GM12878 (cell line): Measurements from ENCODE around the gene EEIG2. TPM values are rescaled to one million over a fixed set of nuclear protein-coding genes. Genes with fewer than 3 reads are reported as not detected.

Experiments
- ATAC-seq: fragments of 200-7000 bp; cut with Tn5 transposase; 3 replicates; pipeline ENCODE4 v1.9.1; 2020; ENCODE audit warnings: mild to moderate bottlenecking, moderate library complexity
- BruUV-seq: library from RNA; stranded (reverse); fragments of 400-500 nt; replicated peaks from 2 replicates; lab custom pipeline; 2021; lab: Mats Ljungman, UMichigan
- CTCF ChIA-PET: fragments of 300-600 bp; sonication (Branson Sonifier 250); formaldehyde crosslinking; extraction: SDS; loops from one replicate; lab custom pipeline; 2021; ENCODE audit warnings: inconsistent platforms; lab: Yijun Ruan, JAX
- POLR2A ChIA-PET: fragments of 350-600 bp; formaldehyde crosslinking; extraction: SDS; loops from one replicate; lab custom pipeline; 2021; ENCODE audit warnings: inconsistent platforms; lab: Charles Lee
- RAD21 ChIA-PET: fragments of 300-600 bp; sonication (Branson Sonifier 250); formaldehyde crosslinking; loops from one replicate; lab custom pipeline; 2023; ENCODE audit warnings: antibody characterized with exemption; ENCODE audit not compliant: unreplicated experiment; lab: Charles Lee
- SMC1A ChIA-PET: fragments of 300-600 bp; sonication (Branson Sonifier 250); formaldehyde crosslinking; loops from one replicate; lab custom pipeline; 2023; ENCODE audit not compliant: unreplicated experiment, uncharacterized antibody; lab: Charles Lee
- DNase-seq: peaks from one replicate; pipeline ENCODE4 v3.0.0-alpha.2; 2011; ENCODE audit warnings: low read depth, low spot score
- FAIRE-seq: peaks from 3 replicates; lab custom pipeline; 2011; peaks lifted over from hg19 to GRCh38; lab: Jason Lieb, UNC
- H2AFZ ChIP-seq: 2 replicates; pipeline ENCODE4 v1.6.0; 2011; ENCODE audit warnings: low read depth, low read length, control low read depth; ENCODE audit not compliant: control insufficient read depth
- H3K27ac ChIP-seq: 2 replicates; pipeline ENCODE4 v1.5.1; 2011; ENCODE audit warnings: control low read depth; ENCODE audit not compliant: control insufficient read depth, insufficient read depth
- H3K27me3 ChIP-seq, 2 experiments: replicated peaks in 1 of 2; 2 replicates each; pipeline versions ENCODE4 v1.6.0 to v1.6.1; 2011; ENCODE audit warnings: low read length in 1 of 2; ENCODE audit not compliant: control insufficient read depth in 2 of 2, insufficient read depth in 2 of 2
- H3K36me3 ChIP-seq, 2 experiments: 2 replicates each; pipeline ENCODE4 v1.5.1; 2011; ENCODE audit warnings: low read length in 1 of 2; ENCODE audit not compliant: control insufficient read depth in 2 of 2, insufficient read depth in 2 of 2
- H3K4me1 ChIP-seq: 2 replicates; pipeline ENCODE4 v1.6.1; 2011; ENCODE audit warnings: mild to moderate bottlenecking, low read length, moderate library complexity, mixed read lengths; ENCODE audit not compliant: control insufficient read depth, insufficient read depth
- H3K4me2 ChIP-seq: 2 replicates; pipeline ENCODE4 v1.6.0; 2011; ENCODE audit warnings: control low read depth; ENCODE audit not compliant: control insufficient read depth, insufficient read depth
- H3K4me3 ChIP-seq: fragments of 200-600 bp; sonication (generic); 2 replicates; pipeline ENCODE4 v1.5.1; 2016
- H3K79me2 ChIP-seq: 2 replicates; pipeline ENCODE4 v1.6.0; 2011; ENCODE audit warnings: low read length; ENCODE audit not compliant: control insufficient read depth, insufficient read depth
- H3K9ac ChIP-seq: 2 replicates; pipeline ENCODE4 v1.8.0; 2011; ENCODE audit warnings: low read length, control low read depth, mixed read lengths; ENCODE audit not compliant: control insufficient read depth, insufficient read depth
- H3K9me3 ChIP-seq: replicated peaks from 3 replicates; pipeline ENCODE4 v1.5.1; 2011; ENCODE audit warnings: mild to moderate bottlenecking, low read length; ENCODE audit not compliant: control insufficient read depth, insufficient read depth
- H4K20me1 ChIP-seq: 2 replicates; pipeline ENCODE4 v1.6.0; 2011; ENCODE audit not compliant: control insufficient read depth, insufficient read depth
- ETV6 ChIP-seq, 2 experiments: fragments of 450-650 bp in 1 of 2; IDR thresholded peaks in 1 of 2; conservative IDR thresholded peaks in 1 of 2; 2 replicates each; pipeline ENCODE4 v1.6.1; 2014; ENCODE audit warnings: antibody characterized with exemption in 1 of 2, borderline replicate concordance in 1 of 2, low read depth in 1 of 2, mild to moderate bottlenecking in 1 of 2, moderate library complexity in 1 of 2
- POLR2A ChIP-seq: IDR thresholded peaks from 2 replicates; pipeline ENCODE4 v1.6.1; 2011; ENCODE audit warnings: low read depth, mild to moderate bottlenecking, low read length
- ZBTB40 ChIP-seq: fragments of 450-650 bp; IDR thresholded peaks from 2 replicates; pipeline ENCODE4 v1.6.1; 2016; ENCODE audit warnings: mild to moderate bottlenecking, moderate library complexity, borderline replicate concordance
- WGBS: methylation state at CpG from one replicate; pipeline ENCODE4 v1.1.6; 2016; ENCODE audit warnings: low lambda C conversion rate; ENCODE audit not compliant: insufficient replicate concordance, insufficient coverage; ENCODE audit errors: missing lambda C conversion rate; 5-methylcytosine and 5-hydroxymethylcytosine counted together
- in situ Hi-C: fragments of 300-500 bp; cut with MboI; formaldehyde crosslinking; loops from 9 replicates; pipeline ENCODE4 v1.14.3; 2018; ENCODE audit warnings: mixed read lengths
- intact Hi-C: fragments of 100-400 bp; cut with micrococcal nuclease; formaldehyde crosslinking; loops from one replicate; pipeline ENCODE4 v1.14.2; 2022; ENCODE audit not compliant: unreplicated experiment
- polyA plus RNA-seq, 11 experiments: library from polyadenylated mRNA; depleted of rRNA in 4 of 11; unstranded in 6 of 11; stranded (reverse) in 5 of 11; fragments of >200 nt; fragmentation: Nextera tagmentation in 4 of 11; fragmentation: Illumina TruSeq in 1 of 11; extraction: Ambion mirVana in 4 of 11; extraction: Trizol in 1 of 11; gene quantifications; 1 replicate in 1 of 11; 2 replicates in 10 of 11; pipeline versions ENCODE4 v1.2.1 to v1.2.3, GENCODE V29; 2011 to 2016; ENCODE audit warnings: inconsistent platforms in 2 of 11, missing spikeins in 2 of 11, low read depth in 1 of 11
- total RNA-seq, 4 experiments: library from RNA; depleted of rRNA in 3 of 4; stranded (reverse); fragments of >200 nt in 3 of 4; fragmentation: Illumina TruSeq in 1 of 4; extraction: Trizol in 1 of 4; gene quantifications; 2 replicates each; pipeline versions ENCODE4 v1.2.1 to v1.2.3, GENCODE V29; 2013 to 2021
- TF ChIP-seq, protein P1 (sequence below): IDR thresholded peaks from 2 replicates; pipeline ENCODE4 v1.6.1; 2011; ENCODE audit warnings: low read depth, low read length, improper control_type of control experiment, borderline replicate concordance

Gene EEIG2
- total and polyA plus RNA-seq, 10 of the 15 experiments (the other 5 are each of a cell fraction or from before 2014, with no cell fraction given) = 1.4 to 17.2 (median 9.8) TPM

GRCh38 chr1:108592030-108592759 is 32.3 kb downstream of the EEIG2 start:
- no peaks in the 10 kb centered on the region for H3K27me3 ChIP-seq
- H3K9me3 ChIP-seq = no peaks in the 10 kb centered on the region
- no TSS peak for BruUV-seq
- WGBS = 78% methylated on average over 5 of the region's 5 CpGs
- no peak overlapping the region for H3K27ac ChIP-seq
- peak; percentile 47; the same call in 1 of the 2 replicates for TF ChIP-seq ZBTB40
- no peak for TF ChIP-seq POLR2A
- TF ChIP-seq, protein P1, sequence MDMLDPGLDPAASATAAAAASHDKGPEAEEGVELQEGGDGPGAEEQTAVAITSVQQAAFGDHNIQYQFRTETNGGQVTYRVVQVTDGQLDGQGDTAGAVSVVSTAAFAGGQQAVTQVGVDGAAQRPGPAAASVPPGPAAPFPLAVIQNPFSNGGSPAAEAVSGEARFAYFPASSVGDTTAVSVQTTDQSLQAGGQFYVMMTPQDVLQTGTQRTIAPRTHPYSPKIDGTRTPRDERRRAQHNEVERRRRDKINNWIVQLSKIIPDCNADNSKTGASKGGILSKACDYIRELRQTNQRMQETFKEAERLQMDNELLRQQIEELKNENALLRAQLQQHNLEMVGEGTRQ = no peak
- TF ChIP-seq ETV6 (conservative IDR thresholded peaks at IDR 0.05 in 1 of 2, IDR thresholded peaks at IDR 0.05 in 1 of 2; ENCODE audit: borderline replicate concordance in 1 of 2, low read depth in 1 of 2) = no peak
- TF ChIP-seq, all 136 proteins: peak for 1
- intact Hi-C loops = no loop called here
- in situ Hi-C loops = no loop called here
- no peak overlapping the region for H3K4me2 ChIP-seq
- H3K79me2 ChIP-seq = no peaks in the 10 kb centered on the region
- H3K4me3 ChIP-seq = no peak overlapping the region
- no peaks in the 10 kb centered on the region for H4K20me1 ChIP-seq
- ChIA-PET RAD21 (no interaction called here), POLR2A (no interaction called here), SMC1A (interaction anchor here (0.6 kb wide), 1 partner anchor 14 kb away, joined by 3 read pairs; no protein-coding TSS in a partner anchor), CTCF (interaction anchor here (0.7 kb wide), 1 partner anchor 54 kb away, joined by 3 read pairs; no protein-coding TSS in a partner anchor)
- no peak overlapping the region for H3K9ac ChIP-seq
- DNase-seq (no peak), ATAC-seq (peak; percentile 48; the same call in 2 of the 3 replicates), FAIRE-seq (peak; percentile 41)
- H3K36me3 ChIP-seq = no peaks in the 10 kb centered on the region
- no peaks in the 10 kb centered on the region for H3K4me1 ChIP-seq
- H2AFZ ChIP-seq = no peak overlapping the region
